ENCODE measurements around the gene USP40.
A peak's percentile ranks its signal among the peaks of the same experiment; 100 is the strongest.

USP40 gene, protein sequence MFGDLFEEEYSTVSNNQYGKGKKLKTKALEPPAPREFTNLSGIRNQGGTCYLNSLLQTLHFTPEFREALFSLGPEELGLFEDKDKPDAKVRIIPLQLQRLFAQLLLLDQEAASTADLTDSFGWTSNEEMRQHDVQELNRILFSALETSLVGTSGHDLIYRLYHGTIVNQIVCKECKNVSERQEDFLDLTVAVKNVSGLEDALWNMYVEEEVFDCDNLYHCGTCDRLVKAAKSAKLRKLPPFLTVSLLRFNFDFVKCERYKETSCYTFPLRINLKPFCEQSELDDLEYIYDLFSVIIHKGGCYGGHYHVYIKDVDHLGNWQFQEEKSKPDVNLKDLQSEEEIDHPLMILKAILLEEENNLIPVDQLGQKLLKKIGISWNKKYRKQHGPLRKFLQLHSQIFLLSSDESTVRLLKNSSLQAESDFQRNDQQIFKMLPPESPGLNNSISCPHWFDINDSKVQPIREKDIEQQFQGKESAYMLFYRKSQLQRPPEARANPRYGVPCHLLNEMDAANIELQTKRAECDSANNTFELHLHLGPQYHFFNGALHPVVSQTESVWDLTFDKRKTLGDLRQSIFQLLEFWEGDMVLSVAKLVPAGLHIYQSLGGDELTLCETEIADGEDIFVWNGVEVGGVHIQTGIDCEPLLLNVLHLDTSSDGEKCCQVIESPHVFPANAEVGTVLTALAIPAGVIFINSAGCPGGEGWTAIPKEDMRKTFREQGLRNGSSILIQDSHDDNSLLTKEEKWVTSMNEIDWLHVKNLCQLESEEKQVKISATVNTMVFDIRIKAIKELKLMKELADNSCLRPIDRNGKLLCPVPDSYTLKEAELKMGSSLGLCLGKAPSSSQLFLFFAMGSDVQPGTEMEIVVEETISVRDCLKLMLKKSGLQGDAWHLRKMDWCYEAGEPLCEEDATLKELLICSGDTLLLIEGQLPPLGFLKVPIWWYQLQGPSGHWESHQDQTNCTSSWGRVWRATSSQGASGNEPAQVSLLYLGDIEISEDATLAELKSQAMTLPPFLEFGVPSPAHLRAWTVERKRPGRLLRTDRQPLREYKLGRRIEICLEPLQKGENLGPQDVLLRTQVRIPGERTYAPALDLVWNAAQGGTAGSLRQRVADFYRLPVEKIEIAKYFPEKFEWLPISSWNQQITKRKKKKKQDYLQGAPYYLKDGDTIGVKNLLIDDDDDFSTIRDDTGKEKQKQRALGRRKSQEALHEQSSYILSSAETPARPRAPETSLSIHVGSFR

DNA sequence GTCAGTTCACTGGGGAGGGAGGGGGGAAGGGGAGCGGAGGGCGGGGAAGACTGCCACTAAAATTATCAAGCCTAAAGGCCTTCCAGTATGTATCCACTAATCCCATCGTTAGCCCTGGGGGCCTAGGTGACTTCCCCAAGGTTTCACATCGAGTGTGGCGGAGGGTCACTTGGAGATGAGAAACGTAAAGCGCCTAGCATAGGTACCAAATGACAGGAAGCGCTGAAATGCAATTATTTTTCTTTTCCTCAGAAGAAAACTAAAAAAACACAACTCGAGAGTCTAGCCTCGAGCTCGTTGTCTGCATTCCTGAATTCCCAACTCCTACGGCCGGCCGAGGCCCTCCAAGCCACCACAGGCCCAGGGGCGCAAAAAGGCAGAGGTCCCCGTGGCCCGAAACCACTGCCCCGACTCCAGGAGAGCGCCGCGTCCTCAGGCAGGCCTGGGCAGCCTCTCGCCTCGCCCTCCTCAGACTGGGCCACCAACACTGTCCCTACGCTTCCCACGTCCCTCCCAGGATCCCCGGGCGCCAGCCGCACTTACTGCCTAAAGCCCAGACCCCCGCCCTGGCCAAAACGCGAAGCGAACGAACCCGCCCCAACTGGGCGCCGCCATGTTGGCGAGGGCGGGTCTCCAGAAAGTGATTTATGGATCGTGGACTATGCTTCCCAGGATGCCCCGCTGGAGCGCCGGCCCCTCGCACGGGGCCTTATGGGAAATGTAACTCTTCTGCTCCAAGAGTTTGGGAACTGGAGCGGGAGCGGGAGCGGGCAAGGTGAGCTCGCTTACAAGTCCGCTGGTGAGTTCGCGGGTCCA is at the start of gene USP40:
USP40 (minus strand) TSS at position 642 of the 816 bp plus-strand sequence. CDS start 1,228 bp downstream, outside the sequence.
- Histone ChIP-seq H3K9me3 (ENCODE audit: insufficient read depth, low read length, severe bottlenecking) (no peaks in the 10 kb centered on the region), H3K27me3 (ENCODE audit: insufficient read depth, low read length, poor library complexity) (no peaks in the 10 kb centered on the region), H3K79me2 (ENCODE audit: insufficient read depth, low read length) (peaks cover 7% of the 10 kb centered on the region; the same call in 1 of the 2 replicates), H3K9ac (ENCODE audit: low read depth, low read length) (peak within 1 kb of the TSS; percentile 92), H3K4me1 (ENCODE audit: insufficient read depth, low read length) (peaks cover 13% of the 10 kb centered on the region), H3K27ac (ENCODE audit: low read length) (peak within 1 kb of the TSS; percentile 94), H3K4me2 (ENCODE audit: insufficient read depth, low read length) (peak within 1 kb of the TSS; percentile 67), H3K36me3 (ENCODE audit: insufficient read depth, low read length) (no peaks in the 10 kb centered on the region; the same call in 1 of the 2 replicates), H4K20me1 (ENCODE audit: insufficient read depth, low read length) (no peaks in the 10 kb centered on the region), H2AFZ (ENCODE audit: low read depth, low read length) (peak within 1 kb of the TSS; percentile 98), H3K4me3 (ENCODE audit: low read depth in 1 of 2, low read length in 2 of 2) (peak within 1 kb of the TSS; percentile 84 to 85)
- ATAC-seq (ENCODE audit: insufficient read depth, low read depth) = peak; percentile 96
- TF ChIP-seq, protein P1, sequence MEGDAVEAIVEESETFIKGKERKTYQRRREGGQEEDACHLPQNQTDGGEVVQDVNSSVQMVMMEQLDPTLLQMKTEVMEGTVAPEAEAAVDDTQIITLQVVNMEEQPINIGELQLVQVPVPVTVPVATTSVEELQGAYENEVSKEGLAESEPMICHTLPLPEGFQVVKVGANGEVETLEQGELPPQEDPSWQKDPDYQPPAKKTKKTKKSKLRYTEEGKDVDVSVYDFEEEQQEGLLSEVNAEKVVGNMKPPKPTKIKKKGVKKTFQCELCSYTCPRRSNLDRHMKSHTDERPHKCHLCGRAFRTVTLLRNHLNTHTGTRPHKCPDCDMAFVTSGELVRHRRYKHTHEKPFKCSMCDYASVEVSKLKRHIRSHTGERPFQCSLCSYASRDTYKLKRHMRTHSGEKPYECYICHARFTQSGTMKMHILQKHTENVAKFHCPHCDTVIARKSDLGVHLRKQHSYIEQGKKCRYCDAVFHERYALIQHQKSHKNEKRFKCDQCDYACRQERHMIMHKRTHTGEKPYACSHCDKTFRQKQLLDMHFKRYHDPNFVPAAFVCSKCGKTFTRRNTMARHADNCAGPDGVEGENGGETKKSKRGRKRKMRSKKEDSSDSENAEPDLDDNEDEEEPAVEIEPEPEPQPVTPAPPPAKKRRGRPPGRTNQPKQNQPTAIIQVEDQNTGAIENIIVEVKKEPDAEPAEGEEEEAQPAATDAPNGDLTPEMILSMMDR (IDR thresholded peaks at IDR 0.05; ENCODE audit: borderline replicate concordance, extremely low read depth, low read length, poor library complexity, severe bottlenecking) = peak; percentile 7
- no peak for TF ChIP-seq EZH2 (IDR thresholded peaks at IDR 0.05; ENCODE audit: borderline replicate concordance, low read depth, low read length, severe bottlenecking)
- peak; percentile 83 for DNase-seq

- Histone ChIP-seq H3K27me3 (ENCODE audit: insufficient read depth, low read length, poor library complexity) (no peaks in the 10 kb centered on the region), H3K9ac (ENCODE audit: low read depth, low read length) (no peak overlapping the region), H3K79me2 (ENCODE audit: insufficient read depth, low read length) (no peaks in the 10 kb centered on the region), H4K20me1 (ENCODE audit: insufficient read depth, low read length) (no peaks in the 10 kb centered on the region), H2AFZ (ENCODE audit: low read depth, low read length) (no peak overlapping the region), H3K27ac (ENCODE audit: low read length) (no peak overlapping the region), H3K4me2 (ENCODE audit: insufficient read depth, low read length) (no peak overlapping the region), H3K36me3 (ENCODE audit: insufficient read depth, low read length) (no peaks in the 10 kb centered on the region), H3K4me1 (ENCODE audit: insufficient read depth, low read length) (no peaks in the 10 kb centered on the region), H3K4me3 (ENCODE audit: low read depth in 1 of 2, low read length in 2 of 2) (no peak overlapping the region), H3K9me3 (ENCODE audit: insufficient read depth, low read length, severe bottlenecking) (no peaks in the 10 kb centered on the region)
- no peak for TF ChIP-seq EZH2 (IDR thresholded peaks at IDR 0.05; ENCODE audit: borderline replicate concordance, low read depth, low read length, severe bottlenecking)
- TF ChIP-seq, protein P1 (IDR thresholded peaks at IDR 0.05; ENCODE audit: borderline replicate concordance, extremely low read depth, low read length, poor library complexity, severe bottlenecking) = no peak
- no peak for DNase-seq
- no peak for ATAC-seq (ENCODE audit: insufficient read depth, low read depth)
Observed at GRCh38 chr2:233611284-233611683, 44.7 kb upstream of the USP40 start.

GRCh38 chr2:233605680-233606079 is 39.1 kb upstream of the USP40 start:
- Histone ChIP-seq H3K4me3 (ENCODE audit: low read depth in 1 of 2, low read length in 2 of 2) (no peak overlapping the region), H3K36me3 (ENCODE audit: insufficient read depth, low read length) (no peaks in the 10 kb centered on the region), H2AFZ (ENCODE audit: low read depth, low read length) (no peak overlapping the region), H4K20me1 (ENCODE audit: insufficient read depth, low read length) (no peaks in the 10 kb centered on the region), H3K27ac (ENCODE audit: low read length) (no peak overlapping the region), H3K4me1 (ENCODE audit: insufficient read depth, low read length) (no peaks in the 10 kb centered on the region), H3K4me2 (ENCODE audit: insufficient read depth, low read length) (no peak overlapping the region), H3K27me3 (ENCODE audit: insufficient read depth, low read length, poor library complexity) (peaks cover 4% of the 10 kb centered on the region), H3K79me2 (ENCODE audit: insufficient read depth, low read length) (no peaks in the 10 kb centered on the region), H3K9me3 (ENCODE audit: insufficient read depth, low read length, severe bottlenecking) (no peaks in the 10 kb centered on the region), H3K9ac (ENCODE audit: low read depth, low read length) (no peak overlapping the region)
- no peak for ATAC-seq (ENCODE audit: insufficient read depth, low read depth)
- DNase-seq = no peak
- TF ChIP-seq EZH2 (IDR thresholded peaks at IDR 0.05; ENCODE audit: borderline replicate concordance, low read depth, low read length, severe bottlenecking) = no peak
